Mesendoderm (in vitro differentiated cells): ENCODE measurements around the gene UBA3. TPM values are rescaled to one million over a fixed set of nuclear protein-coding genes. Genes with fewer than 3 reads are reported as not detected.

Experiments
- DNase-seq: peaks from one replicate; pipeline ENCODE4 v3.0.0; 2013
- H2AK5ac ChIP-seq: 2 replicates; pipeline ENCODE4 v1.6.1; 2013; ENCODE audit warnings: low read length, inconsistent platforms
- H2BK120ac ChIP-seq: 2 replicates; pipeline ENCODE4 v1.6.1; 2013; ENCODE audit warnings: low read depth, mild to moderate bottlenecking, low read length, moderate library complexity, mixed read lengths
- H2BK15ac ChIP-seq: replicated peaks from 2 replicates; pipeline ENCODE4 v1.6.1; 2013; ENCODE audit warnings: low read depth, mild to moderate bottlenecking, moderate library complexity
- H2BK5ac ChIP-seq: 2 replicates; pipeline ENCODE4 v1.6.1; 2013; ENCODE audit warnings: low read length, inconsistent platforms
- H3K18ac ChIP-seq: 2 replicates; pipeline ENCODE4 v1.6.1; 2013; ENCODE audit warnings: mild to moderate bottlenecking, low read length, mixed read lengths
- H3K23ac ChIP-seq: one replicate; pipeline ENCODE4 v1.6.1; 2013; ENCODE audit warnings: low read length
- H3K27ac ChIP-seq: 2 replicates; pipeline ENCODE4 v1.5.1; 2013; ENCODE audit warnings: low read depth, mild to moderate bottlenecking, inconsistent platforms, low read length, moderate library complexity
- H3K27me3 ChIP-seq: 2 replicates; pipeline ENCODE4 v1.6.1; 2013; ENCODE audit warnings: low read length, control low read depth, mild to moderate bottlenecking, inconsistent platforms; ENCODE audit not compliant: insufficient read depth, poor library complexity
- H3K36me3 ChIP-seq: 2 replicates; pipeline ENCODE4 v1.6.1; 2013; ENCODE audit warnings: low read length, inconsistent platforms; ENCODE audit not compliant: control insufficient read depth, insufficient read depth
- H3K4ac ChIP-seq: one replicate; pipeline ENCODE4 v1.6.1; 2013; ENCODE audit warnings: low read depth, mild to moderate bottlenecking, low read length, moderate library complexity
- H3K4me1 ChIP-seq: 2 replicates; pipeline ENCODE4 v1.6.1; 2013; ENCODE audit warnings: low read depth, low read length, inconsistent platforms; ENCODE audit not compliant: control insufficient read depth
- H3K4me2 ChIP-seq: 2 replicates; pipeline ENCODE4 v1.6.1; 2013; ENCODE audit warnings: low read length
- H3K4me3 ChIP-seq: 2 replicates; pipeline ENCODE4 v1.5.1; 2013; ENCODE audit warnings: mild to moderate bottlenecking, low read length
- H3K56ac ChIP-seq: one replicate; pipeline ENCODE4 v1.6.1; 2013; ENCODE audit warnings: low read length
- H3K79me1 ChIP-seq: 2 replicates; pipeline ENCODE4 v1.6.1; 2013; ENCODE audit warnings: low read length, inconsistent platforms
- H3K79me2 ChIP-seq: 2 replicates; pipeline ENCODE4 v1.6.1; 2013; ENCODE audit warnings: mild to moderate bottlenecking, low read length; ENCODE audit not compliant: control insufficient read depth, insufficient read depth
- H3K9ac ChIP-seq: 2 replicates; pipeline ENCODE4 v1.6.1; 2013; ENCODE audit warnings: low read length, inconsistent platforms
- H4K5ac ChIP-seq: one replicate; pipeline ENCODE4 v1.6.1; 2013; ENCODE audit warnings: low read length
- H4K8ac ChIP-seq: one replicate; pipeline ENCODE4 v1.6.1; 2013; ENCODE audit warnings: low read depth, mild to moderate bottlenecking, control low read depth, low read length, moderate library complexity
- WGBS: extraction: QIAGEN DNeasy Blood & Tissue Kit; methylation state at CpG from one replicate; pipeline ENCODE4 v1.1.7; 2013; ENCODE audit warnings: low lambda C conversion rate, missing lambda C conversion rate; ENCODE audit not compliant: insufficient coverage; ENCODE audit errors: extremely low coverage; 5-methylcytosine and 5-hydroxymethylcytosine counted together
- polyA plus RNA-seq, 2 experiments: library from polyadenylated mRNA; stranded (reverse); fragments of 200-250 nt; gene quantifications; one replicate each; pipeline ENCODE4 v1.2.3, GENCODE V29; 2013

UBA3 gene
- 54.4 TPM for polyA plus RNA-seq (2013, experiment 1 of 2)
- polyA plus RNA-seq (2013, experiment 2 of 2): 53.9 TPM

DNA sequence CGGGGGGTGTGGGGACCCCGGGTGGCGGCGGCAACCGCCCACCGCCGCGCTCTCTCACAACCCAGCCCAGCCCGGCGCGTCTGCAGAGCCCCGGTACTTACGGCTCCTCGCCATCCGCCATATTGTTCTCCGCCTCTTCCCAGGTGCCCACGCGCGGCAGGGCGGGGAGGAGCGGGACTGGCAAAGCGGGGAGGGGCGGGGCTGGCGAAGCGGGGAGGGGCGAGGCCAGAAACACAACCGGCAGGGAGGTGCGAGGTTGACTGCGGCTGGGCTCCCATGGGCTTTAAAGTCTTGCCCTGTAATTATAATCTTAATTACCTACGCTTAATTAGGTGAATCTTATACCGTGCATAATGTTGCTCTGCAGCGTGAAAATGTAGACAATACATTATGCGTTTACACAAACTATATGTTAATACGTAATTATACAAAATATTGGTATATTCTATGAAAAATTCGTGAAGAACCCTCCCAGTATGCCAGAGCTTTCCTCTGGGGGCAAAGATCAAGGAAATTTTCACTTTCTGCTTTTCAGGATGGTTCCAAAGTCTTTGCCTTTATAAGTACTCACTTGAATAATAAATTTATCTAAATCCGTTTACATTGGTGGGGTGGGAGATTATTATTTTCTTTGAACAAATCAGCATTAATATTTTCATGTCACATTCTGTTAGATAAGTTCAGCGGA lies at the start of gene UBA3:
Gene UBA3, minus strand, starts transcription at position 133 of the 688 bp plus-strand sequence. Its CDS starts 12 bp downstream, at position 121.
- Histone ChIP-seq H3K4me3 (peak within 1 kb of the TSS; percentile 78), H4K8ac (peak within 1 kb of the TSS; percentile 100), H2BK120ac (peak within 1 kb of the TSS; percentile 98), H3K4me1 (peaks cover 2% of the 10 kb centered on the region), H3K56ac (peak within 1 kb of the TSS; percentile 90), H3K4ac (peak within 1 kb of the TSS; percentile 100), H3K36me3 (no peaks in the 10 kb centered on the region), H3K79me1 (peaks cover 1% of the 10 kb centered on the region), H3K27ac (peak within 1 kb of the TSS; percentile 33), H3K9ac (peak within 1 kb of the TSS; percentile 87), H3K23ac (peak within 1 kb of the TSS; percentile 67), H2BK5ac (no peak within 1 kb of the TSS), H3K79me2 (peaks cover 11% of the 10 kb centered on the region), H4K5ac (no peak within 1 kb of the TSS), H2BK15ac (no peak within 1 kb of the TSS), H3K4me2 (peak within 1 kb of the TSS; percentile 37), H3K18ac (peak within 1 kb of the TSS; percentile 100), H2AK5ac (no peak within 1 kb of the TSS), H3K27me3 (no peaks in the 10 kb centered on the region)
- peak; percentile 93 for DNase-seq
- WGBS: no CpG with 5 or more reads among the region's 37 CpGs

GRCh38 chr3:69129531-69129930 lies 49.4 kb upstream of the UBA3 start:
- H3K79me1 ChIP-seq: no peaks in the 10 kb centered on the region
- no peak overlapping the region for H3K4ac ChIP-seq
- H3K56ac ChIP-seq: no peak overlapping the region
- no peaks in the 10 kb centered on the region for H3K79me2 ChIP-seq
- H3K18ac ChIP-seq: no peak overlapping the region
- H3K9ac ChIP-seq: no peak overlapping the region
- no peak overlapping the region for H4K8ac ChIP-seq
- no CpG with 5 or more reads among the region's 1 CpG for WGBS
- no peak overlapping the region for H2BK120ac ChIP-seq
- no peak overlapping the region for H2BK15ac ChIP-seq
- H2BK5ac ChIP-seq: no peak overlapping the region
- no peak for DNase-seq
- no peak overlapping the region for H3K4me3 ChIP-seq
- no peak overlapping the region for H3K4me2 ChIP-seq
- H4K5ac ChIP-seq: no peak overlapping the region
- no peaks in the 10 kb centered on the region for H3K4me1 ChIP-seq
- no peak overlapping the region for H3K27ac ChIP-seq
- H3K36me3 ChIP-seq: no peaks in the 10 kb centered on the region
- no peak overlapping the region for H3K23ac ChIP-seq
- no peak overlapping the region for H2AK5ac ChIP-seq
- no peaks in the 10 kb centered on the region for H3K27me3 ChIP-seq

GRCh38 chr3:69128509-69128908 lies 48.3 kb upstream of the UBA3 start:
- Histone ChIP-seq H3K27me3 (no peaks in the 10 kb centered on the region), H3K4me3 (no peak overlapping the region), H3K79me2 (no peaks in the 10 kb centered on the region), H2BK120ac (no peak overlapping the region), H2BK5ac (no peak overlapping the region), H3K23ac (no peak overlapping the region), H3K9ac (no peak overlapping the region), H3K56ac (no peak overlapping the region), H2BK15ac (no peak overlapping the region), H3K4me2 (no peak overlapping the region), H2AK5ac (no peak overlapping the region), H3K36me3 (no peaks in the 10 kb centered on the region), H3K18ac (no peak overlapping the region), H3K27ac (no peak overlapping the region), H4K5ac (no peak overlapping the region), H3K4me1 (no peaks in the 10 kb centered on the region), H3K4ac (no peak overlapping the region), H3K79me1 (no peaks in the 10 kb centered on the region), H4K8ac (no peak overlapping the region)
- DNase-seq: no peak

GRCh38 chr3:69126999-69127398 lies 46.8 kb upstream of the UBA3 start:
- no peak overlapping the region for H3K27ac ChIP-seq
- no peak overlapping the region for H3K56ac ChIP-seq
- WGBS: no CpG with 5 or more reads among the region's 2 CpGs
- no peak overlapping the region for H2BK5ac ChIP-seq
- DNase-seq: no peak
- no peak overlapping the region for H3K23ac ChIP-seq
- no peak overlapping the region for H3K9ac ChIP-seq
- no peak overlapping the region for H4K5ac ChIP-seq
- H3K79me1 ChIP-seq: no peaks in the 10 kb centered on the region
- H2BK15ac ChIP-seq: no peak overlapping the region
- no peaks in the 10 kb centered on the region for H3K27me3 ChIP-seq
- H3K36me3 ChIP-seq: no peaks in the 10 kb centered on the region
- H3K18ac ChIP-seq: no peak overlapping the region
- no peak overlapping the region for H2BK120ac ChIP-seq
- H3K4me1 ChIP-seq: no peaks in the 10 kb centered on the region
- no peak overlapping the region for H3K4me2 ChIP-seq
- H2AK5ac ChIP-seq: no peak overlapping the region
- H3K79me2 ChIP-seq: no peaks in the 10 kb centered on the region
- no peak overlapping the region for H3K4ac ChIP-seq
- no peak overlapping the region for H3K4me3 ChIP-seq
- H4K8ac ChIP-seq: no peak overlapping the region

GRCh38 chr3:69126216-69126615 lies 46.1 kb upstream of the UBA3 start:
- no CpG with 5 or more reads among the region's 3 CpGs for WGBS
- H4K5ac ChIP-seq: no peak overlapping the region
- no peak overlapping the region for H3K9ac ChIP-seq
- no peak overlapping the region for H3K4me3 ChIP-seq
- no peaks in the 10 kb centered on the region for H3K79me1 ChIP-seq
- H2BK120ac ChIP-seq: no peak overlapping the region
- no peak overlapping the region for H3K4me2 ChIP-seq
- H4K8ac ChIP-seq: no peak overlapping the region
- H2BK15ac ChIP-seq: no peak overlapping the region
- H3K27me3 ChIP-seq: no peaks in the 10 kb centered on the region
- no peaks in the 10 kb centered on the region for H3K36me3 ChIP-seq
- no peak overlapping the region for H2BK5ac ChIP-seq
- H2AK5ac ChIP-seq: no peak overlapping the region
- H3K27ac ChIP-seq: no peak overlapping the region
- no peak overlapping the region for H3K23ac ChIP-seq
- DNase-seq: no peak
- H3K79me2 ChIP-seq: no peaks in the 10 kb centered on the region
- no peaks in the 10 kb centered on the region for H3K4me1 ChIP-seq
- H3K4ac ChIP-seq: no peak overlapping the region
- no peak overlapping the region for H3K56ac ChIP-seq
- no peak overlapping the region for H3K18ac ChIP-seq

DNA sequence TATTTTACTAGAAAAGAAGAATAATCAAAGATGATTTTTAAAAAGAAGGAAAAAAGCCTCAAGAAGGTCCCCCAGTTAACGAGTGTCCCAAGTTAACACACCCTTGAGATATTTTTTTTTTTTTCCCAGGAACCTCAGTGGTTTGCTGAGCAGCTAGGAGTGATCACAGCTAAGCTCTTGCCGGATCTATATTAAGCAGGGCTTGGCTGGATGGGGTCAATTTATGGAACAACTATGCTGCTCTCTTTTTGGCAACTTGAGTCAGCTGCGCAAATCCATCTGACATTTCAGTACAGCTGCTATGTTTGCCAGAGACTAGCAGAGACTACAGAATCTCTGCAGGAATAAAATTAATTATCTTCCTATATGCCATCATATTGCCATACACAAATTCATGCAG lies 42.2 kb upstream of the UBA3 start, which contains the start of gene LMOD3:
Gene LMOD3, minus strand, starts transcription at position 193 of the 400 bp plus-strand sequence. CDS start 209 bp downstream, outside the sequence.
- Histone ChIP-seq H3K4ac (no peak within 1 kb of the TSS), H2BK120ac (no peak within 1 kb of the TSS), H3K79me2 (no peaks in the 10 kb centered on the region), H3K9ac (no peak within 1 kb of the TSS), H2BK15ac (no peak within 1 kb of the TSS), H3K27ac (no peak within 1 kb of the TSS), H4K5ac (no peak within 1 kb of the TSS), H3K56ac (no peak within 1 kb of the TSS), H2AK5ac (no peak within 1 kb of the TSS), H3K27me3 (no peaks in the 10 kb centered on the region), H3K4me2 (no peak within 1 kb of the TSS), H3K18ac (no peak within 1 kb of the TSS), H2BK5ac (no peak within 1 kb of the TSS), H3K4me1 (no peaks in the 10 kb centered on the region), H3K36me3 (no peaks in the 10 kb centered on the region), H3K4me3 (no peak within 1 kb of the TSS), H3K79me1 (no peaks in the 10 kb centered on the region), H3K23ac (no peak within 1 kb of the TSS), H4K8ac (no peak within 1 kb of the TSS)
- no peak for DNase-seq
- WGBS: no CpG with 5 or more reads among the region's 3 CpGs
